NCI-H2107 treated with DMSO at 0.1 percent for 48 hours (cell line): ENCODE data around the gene HDAC7.

ENCODE experiments used
- DNase-seq: peaks from one replicate; lab custom pipeline; 2025; ENCODE audit not compliant: unreplicated experiment; lab: John Stamatoyannopoulos, UW

The HDAC7 gene

DNA sequence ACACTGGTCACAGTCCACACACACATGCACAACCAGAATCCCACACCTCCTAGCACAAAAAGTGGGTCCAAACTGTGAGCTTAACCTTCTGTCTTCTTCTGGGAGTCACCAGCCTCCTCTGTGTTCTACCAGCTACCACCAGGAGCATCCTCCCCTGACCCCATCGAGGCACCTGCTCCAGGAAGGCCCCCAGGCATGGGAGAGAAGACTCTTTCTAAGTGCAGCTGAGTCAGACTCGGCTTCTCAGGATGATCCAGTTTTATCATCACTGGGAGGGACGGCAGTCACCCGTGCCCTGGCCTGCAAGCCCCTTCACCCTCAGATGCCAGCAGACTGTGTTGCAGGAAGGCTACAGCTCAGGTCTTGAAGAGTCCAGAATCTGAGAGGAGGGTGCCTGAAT is 86.6 kb downstream of the HDAC7 start:
- no peak for DNase-seq
